Ascending aorta (tissue), 2 donors: ENCODE results near the gene SLC12A5. TPM values are rescaled to one million over a fixed set of nuclear protein-coding genes. Genes with fewer than 3 reads are reported as not detected.

ENCODE experiments used
- DNase-seq, 2 donors: peaks; one replicate each; pipeline ENCODE4 v3.0.0-alpha.2; 2019; ENCODE audit warnings: low spot score in 2 of 2
- H3K27ac ChIP-seq, 2 donors: fragments of 200-600 bp; sonication (generic); one replicate each; pipeline ENCODE4 v1.5.1; 2016 to 2017; ENCODE audit warnings: mild to moderate bottlenecking in 1 of 2
- H3K27me3 ChIP-seq: fragments of 200-600 bp; sonication (generic); one replicate; pipeline ENCODE4 v1.5.1; 2017
- H3K36me3 ChIP-seq, 2 donors: fragments of 200-600 bp; sonication (generic); one replicate each; pipeline ENCODE4 v1.5.1; 2016
- H3K4me1 ChIP-seq, 2 donors: fragments of 200-600 bp; sonication (generic); one replicate each; pipeline ENCODE4 v1.5.1; 2016 to 2017; ENCODE audit warnings: mild to moderate bottlenecking in 1 of 2
- H3K4me3 ChIP-seq, 2 donors: fragments of 200-600 bp; sonication (generic); one replicate each; pipeline ENCODE4 v1.5.1; 2016 to 2017; ENCODE audit warnings: mild to moderate bottlenecking in 1 of 2
- H3K9me3 ChIP-seq, 2 donors: fragments of 200-600 bp; sonication (generic); one replicate each; pipeline ENCODE4 v1.5.1; 2016
- CTCF ChIP-seq, 3 experiments: fragments of 200-600 bp in 2 of 3; fragments of 450-650 bp in 1 of 3; sonication (generic) in 2 of 3; IDR thresholded peaks; one replicate each; pipeline ENCODE4 v1.5.1; 2016 to 2019; ENCODE audit warnings: antibody characterized with exemption in 3 of 3, mild to moderate bottlenecking in 1 of 3, moderate library complexity in 1 of 3
- intact Hi-C: fragments of 100-400 bp; cut with DNase I; formaldehyde crosslinking; loops from one replicate; pipeline ENCODE4 v1.15.1; 2023
- total RNA-seq: library from RNA; depleted of rRNA; stranded (reverse); fragments of >200 nt; gene quantifications from one replicate; pipeline ENCODE4 v1.1.0, GENCODE V29; 2016

SLC12A5 gene
- total RNA-seq, 1 donor from 2014 or later = not detected

DNA sequence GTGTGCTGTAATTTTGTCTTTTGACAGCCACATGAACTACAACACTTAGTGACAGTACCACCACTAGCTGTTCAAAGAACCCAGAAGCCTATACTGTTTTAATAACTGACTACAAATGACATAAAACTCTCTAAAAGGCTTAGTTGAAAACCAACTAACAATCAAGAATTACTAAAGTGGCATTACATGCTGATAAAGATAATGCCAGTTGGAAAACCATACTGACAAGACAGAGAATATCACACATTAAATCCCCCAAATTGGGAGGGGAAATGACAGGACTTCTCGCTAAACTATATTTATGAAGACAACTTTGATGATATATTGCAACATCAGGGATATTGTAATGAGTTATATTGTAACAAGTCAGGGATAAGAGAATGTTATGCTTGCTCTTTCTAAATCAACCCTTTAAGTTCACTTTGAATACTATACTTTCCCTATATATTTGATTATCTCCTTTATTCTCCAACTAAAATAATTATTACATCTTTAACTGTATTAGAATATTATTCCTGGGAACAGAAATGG lies 54.6 kb downstream of the SLC12A5 start:
- H3K36me3 ChIP-seq = peaks cover 5 to 6% of the 10 kb centered on the region in 2 donors
- intact Hi-C loops = no loop called here
- no peak overlapping the region for H3K4me3 ChIP-seq
- H3K27me3 ChIP-seq = no peaks in the 10 kb centered on the region
- no peaks in the 10 kb centered on the region for H3K9me3 ChIP-seq
- TF ChIP-seq CTCF (IDR thresholded peaks at IDR 0.05) = no peak
- peaks cover 16 to 66% of the 10 kb centered on the region in 2 donors for H3K4me1 ChIP-seq
- peak overlapping the region in 1 of 2 donors; percentile 5 for H3K27ac ChIP-seq
- DNase-seq = no peak

DNA sequence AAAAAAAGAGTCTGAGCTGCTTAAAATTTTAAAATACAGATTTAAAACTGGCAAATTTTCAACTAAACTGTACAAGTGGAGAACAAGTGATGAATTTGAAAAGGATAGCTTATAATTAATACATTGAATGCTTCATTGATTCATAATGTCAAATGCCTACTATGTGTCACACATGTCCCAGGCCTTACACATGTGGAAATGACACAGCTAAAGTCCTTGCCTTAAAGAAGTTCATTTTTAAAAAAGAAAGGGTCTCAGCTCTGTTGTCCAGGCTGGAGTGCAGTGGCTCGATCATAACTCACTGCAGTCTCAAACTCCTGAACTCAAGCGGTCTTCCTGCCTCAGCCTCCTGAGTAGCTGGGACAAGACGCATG lies 55.8 kb downstream of the SLC12A5 start:
- no peaks in the 10 kb centered on the region for H3K36me3 ChIP-seq
- H3K27me3 ChIP-seq = no peaks in the 10 kb centered on the region
- H3K27ac ChIP-seq = no peak overlapping the region
- H3K4me3 ChIP-seq = no peak overlapping the region
- no peak for DNase-seq
- no peak for TF ChIP-seq CTCF (IDR thresholded peaks at IDR 0.05)
- peaks cover 16 to 66% of the 10 kb centered on the region in 2 donors for H3K4me1 ChIP-seq
- no peaks in the 10 kb centered on the region for H3K9me3 ChIP-seq
- intact Hi-C loops = loop anchor here (5.0 kb wide), 2 partner anchors 292 to 318 kb away; partner anchors contain the start of genes DNTTIP1 and WFDC3

GRCh38 chr20:46085179-46085851 lies 56.3 kb downstream of the SLC12A5 start:
- Histone ChIP-seq H3K4me3 (no peak overlapping the region), H3K9me3 (no peaks in the 10 kb centered on the region), H3K36me3 (no peaks in the 10 kb centered on the region), H3K4me1 (peaks cover 16 to 63% of the 10 kb centered on the region in 2 donors), H3K27ac (no peak overlapping the region), H3K27me3 (no peaks in the 10 kb centered on the region)
- no peak for TF ChIP-seq CTCF (IDR thresholded peaks at IDR 0.05)
- no peak for DNase-seq
- intact Hi-C loops = loop anchor here (5.0 kb wide), 2 partner anchors 293 to 317 kb away; partner anchors contain the start of genes DNTTIP1 and WFDC3

GRCh38 chr20:46087161-46087560 lies 58.1 kb downstream of the SLC12A5 start:
- peak overlapping the region in 1 of 2 donors; percentile 2 for H3K4me3 ChIP-seq

More at GRCh38 chr20:46087161-46087560, 58.1 kb downstream of the SLC12A5 start:
- TF ChIP-seq CTCF (IDR thresholded peaks at IDR 0.05) = peak; percentile 10 to 15 (median 11)
- H3K4me1 ChIP-seq = peaks cover 12 to 59% of the 10 kb centered on the region in 2 donors
- DNase-seq = no peak
- intact Hi-C loops = loop anchor here (5.0 kb wide), 2 partner anchors 295 to 315 kb away; partner anchors contain the start of genes DNTTIP1 and WFDC3
- no peak overlapping the region for H3K27ac ChIP-seq
- H3K36me3 ChIP-seq = no peaks in the 10 kb centered on the region
- H3K9me3 ChIP-seq = no peaks in the 10 kb centered on the region
- no peaks in the 10 kb centered on the region for H3K27me3 ChIP-seq
